ENCODE results near the gene DUSP2.

Gene DUSP2

DNA sequence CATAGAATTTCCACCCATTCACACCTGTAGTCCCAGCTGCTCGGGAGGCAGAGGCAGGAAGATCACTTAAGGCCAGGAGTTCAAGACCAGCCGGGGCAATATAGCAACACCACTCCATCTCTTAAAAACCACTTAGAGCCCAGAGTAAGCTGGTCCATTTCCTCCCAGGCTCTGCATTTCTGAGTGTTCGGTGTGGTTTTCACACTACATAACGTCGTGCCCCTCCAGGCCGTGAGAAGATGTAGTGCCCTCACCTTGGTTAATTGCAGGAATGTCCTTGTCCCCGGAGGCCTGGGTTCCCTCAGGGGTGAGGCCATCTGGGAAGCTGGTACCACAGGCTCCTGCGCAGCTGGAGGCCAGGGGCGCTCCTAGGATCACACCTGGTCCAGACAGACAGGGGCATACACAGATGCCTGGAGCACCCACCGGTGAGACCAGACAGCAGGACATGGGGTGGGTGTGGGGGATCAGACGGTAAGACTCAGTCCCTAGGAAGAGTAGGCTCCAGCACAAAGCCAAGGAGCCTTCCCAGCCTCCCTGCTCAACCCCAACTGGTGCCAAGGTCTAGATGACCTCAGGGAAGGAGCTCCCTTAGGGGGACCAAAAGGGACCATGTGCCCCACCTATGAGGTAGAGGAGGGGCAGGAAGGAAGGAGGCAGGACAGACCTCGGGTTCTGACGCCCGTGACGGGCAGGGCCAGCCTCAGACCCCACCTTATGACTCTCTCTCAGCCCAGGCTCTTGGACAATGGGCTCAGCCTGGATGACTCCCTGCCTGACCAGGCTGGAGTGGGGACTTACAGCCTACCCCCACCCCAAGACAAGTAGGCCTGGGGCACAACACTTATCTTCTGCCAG, 7.7 kb downstream of the DUSP2 start:
- no peaks in the 10 kb centered on the region for H3K9me3 Mint-ChIP-seq
- H3K27ac Mint-ChIP-seq, result no peak overlapping the region

DNA sequence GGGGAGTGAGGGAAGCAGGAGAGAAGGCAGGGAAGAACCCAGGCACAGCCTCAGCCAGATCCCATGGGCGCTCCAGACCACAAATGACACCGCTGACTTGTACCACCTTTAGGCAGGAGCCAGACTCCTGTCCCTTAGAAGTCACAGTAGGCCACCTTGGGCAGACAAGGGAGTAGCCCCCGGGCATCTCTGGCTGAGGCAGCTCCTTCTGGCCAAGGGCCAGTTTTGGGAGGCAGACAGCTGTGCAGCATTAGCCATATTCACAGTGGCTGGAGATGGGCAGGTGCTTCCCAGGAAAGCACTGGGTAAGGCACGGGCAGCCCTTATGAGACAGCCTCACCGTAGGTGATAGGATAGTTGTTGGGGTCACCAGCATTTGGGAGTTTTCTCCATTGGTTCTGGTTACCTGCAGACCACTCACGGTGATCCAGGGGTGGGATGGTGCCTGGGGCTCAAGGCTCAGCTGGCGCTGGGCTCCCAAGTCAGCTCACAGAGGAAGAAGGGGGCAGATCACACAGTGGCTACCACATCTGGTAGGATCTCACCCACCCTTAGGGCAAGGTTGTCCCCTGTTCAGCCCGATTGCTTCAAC, 9.0 kb downstream of the DUSP2 start:
- H3K9me3 Mint-ChIP-seq, result no peaks in the 10 kb centered on the region
- intact Hi-C loops (cut with micrococcal nuclease), result no loop called here
- H3K27me3 Mint-ChIP-seq, result peaks cover 21% of the 10 kb centered on the region
- no peaks in the 10 kb centered on the region for H3K36me3 Mint-ChIP-seq (ENCODE audit: low read depth)
- peaks cover 9% of the 10 kb centered on the region for H3K4me1 Mint-ChIP-seq (ENCODE audit: low read depth)
- no peak overlapping the region for H3K4me3 Mint-ChIP-seq
- peak overlapping the region; percentile 28 for H3K27ac Mint-ChIP-seq

More for the DNA sequence above, 7.7 kb downstream of the DUSP2 start:
- Mint-ChIP-seq H3K4me1 (ENCODE audit: low read depth) (peaks cover 15% of the 10 kb centered on the region), H3K36me3 (ENCODE audit: low read depth) (no peaks in the 10 kb centered on the region), H3K27me3 (peaks cover 17% of the 10 kb centered on the region), H3K4me3 (no peak overlapping the region)
- intact Hi-C loops (cut with micrococcal nuclease), result loop anchor here (2.0 kb wide), 1 partner anchor 129 kb away; the partner anchor contains the start of gene CIAO1

DNA sequence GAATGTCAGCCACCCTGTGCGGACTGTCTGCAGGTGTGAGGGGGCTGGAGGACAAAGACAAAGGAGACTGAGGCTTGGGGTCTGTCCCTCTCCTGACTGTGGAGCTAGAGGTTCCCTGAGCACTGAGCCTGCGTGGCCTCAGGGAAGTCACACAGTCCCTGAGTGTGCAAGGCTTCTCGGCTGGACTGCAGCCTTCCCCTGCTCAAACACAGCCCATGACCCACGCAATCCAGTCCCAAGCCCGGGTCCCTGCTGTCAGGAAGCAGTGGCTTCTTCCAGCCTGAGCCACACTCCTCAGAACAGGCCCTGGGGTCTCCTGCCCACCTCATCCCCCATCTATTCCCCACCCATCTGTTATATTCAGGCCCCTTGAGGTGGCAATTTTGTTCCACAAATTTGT, 9.6 kb downstream of the DUSP2 start:
- H3K36me3 Mint-ChIP-seq (ENCODE audit: low read depth), result no peaks in the 10 kb centered on the region
- H3K4me3 Mint-ChIP-seq, result no peak overlapping the region

DNA sequence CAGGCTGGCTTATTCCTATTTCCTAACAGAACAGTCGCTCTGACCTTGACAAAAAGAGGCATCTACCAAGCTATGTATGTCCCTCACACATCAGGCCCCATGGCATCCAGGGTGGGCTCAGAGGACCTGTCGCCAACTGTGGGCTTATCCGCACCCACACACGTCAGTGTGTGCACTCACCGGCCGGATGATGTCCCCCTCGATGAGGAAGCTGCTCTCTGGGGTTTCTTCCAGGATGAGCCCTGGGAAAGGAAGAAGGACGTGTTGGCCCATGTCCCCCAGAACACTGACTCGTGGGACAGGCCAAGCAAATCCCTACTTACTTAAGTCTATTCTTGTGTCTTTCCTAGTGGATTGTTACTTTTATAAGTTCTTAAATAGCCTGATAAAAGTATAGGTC, 10.1 kb downstream of the DUSP2 start:
- Mint-ChIP-seq H3K36me3 (ENCODE audit: low read depth) (no peaks in the 10 kb centered on the region), H3K4me3 (no peak overlapping the region), H3K4me1 (ENCODE audit: low read depth) (peaks cover 9% of the 10 kb centered on the region), H3K27ac (no peak overlapping the region), H3K9me3 (no peaks in the 10 kb centered on the region), H3K27me3 (peaks cover 21% of the 10 kb centered on the region)
- intact Hi-C loops (cut with micrococcal nuclease), result no loop called here

More for the DNA sequence above, 9.6 kb downstream of the DUSP2 start:
- peaks cover 21% of the 10 kb centered on the region for H3K27me3 Mint-ChIP-seq
- peaks cover 9% of the 10 kb centered on the region for H3K4me1 Mint-ChIP-seq (ENCODE audit: low read depth)
- peak overlapping the region; percentile 28 for H3K27ac Mint-ChIP-seq
- intact Hi-C loops (cut with micrococcal nuclease), result no loop called here
- no peaks in the 10 kb centered on the region for H3K9me3 Mint-ChIP-seq

DNA sequence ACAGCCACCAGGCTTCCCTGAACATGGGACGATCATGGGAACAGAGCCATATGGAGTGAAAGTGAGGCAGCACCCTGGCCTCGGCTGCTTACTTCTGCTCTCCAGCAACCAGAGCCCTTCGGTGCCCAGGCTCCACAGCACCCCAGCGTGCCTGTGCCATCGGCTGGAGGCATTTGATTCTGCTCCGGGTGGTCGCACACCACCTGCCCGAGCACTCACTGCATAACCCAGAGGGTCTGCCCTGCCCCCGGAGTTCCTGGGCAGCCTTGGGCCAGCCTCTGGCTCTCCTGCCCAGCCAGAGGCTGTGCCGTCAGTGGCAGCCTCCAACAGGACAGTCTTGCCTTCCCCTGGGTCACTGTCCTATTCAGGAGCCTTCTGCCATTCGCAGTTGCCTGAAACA, 10.8 kb downstream of the DUSP2 start:
- Mint-ChIP-seq H3K27me3 (peaks cover 23% of the 10 kb centered on the region), H3K27ac (no peak overlapping the region), H3K4me3 (no peak overlapping the region), H3K36me3 (ENCODE audit: low read depth) (no peaks in the 10 kb centered on the region), H3K4me1 (ENCODE audit: low read depth) (peaks cover 9% of the 10 kb centered on the region), H3K9me3 (no peaks in the 10 kb centered on the region)
- intact Hi-C loops (cut with micrococcal nuclease), result no loop called here

DNA sequence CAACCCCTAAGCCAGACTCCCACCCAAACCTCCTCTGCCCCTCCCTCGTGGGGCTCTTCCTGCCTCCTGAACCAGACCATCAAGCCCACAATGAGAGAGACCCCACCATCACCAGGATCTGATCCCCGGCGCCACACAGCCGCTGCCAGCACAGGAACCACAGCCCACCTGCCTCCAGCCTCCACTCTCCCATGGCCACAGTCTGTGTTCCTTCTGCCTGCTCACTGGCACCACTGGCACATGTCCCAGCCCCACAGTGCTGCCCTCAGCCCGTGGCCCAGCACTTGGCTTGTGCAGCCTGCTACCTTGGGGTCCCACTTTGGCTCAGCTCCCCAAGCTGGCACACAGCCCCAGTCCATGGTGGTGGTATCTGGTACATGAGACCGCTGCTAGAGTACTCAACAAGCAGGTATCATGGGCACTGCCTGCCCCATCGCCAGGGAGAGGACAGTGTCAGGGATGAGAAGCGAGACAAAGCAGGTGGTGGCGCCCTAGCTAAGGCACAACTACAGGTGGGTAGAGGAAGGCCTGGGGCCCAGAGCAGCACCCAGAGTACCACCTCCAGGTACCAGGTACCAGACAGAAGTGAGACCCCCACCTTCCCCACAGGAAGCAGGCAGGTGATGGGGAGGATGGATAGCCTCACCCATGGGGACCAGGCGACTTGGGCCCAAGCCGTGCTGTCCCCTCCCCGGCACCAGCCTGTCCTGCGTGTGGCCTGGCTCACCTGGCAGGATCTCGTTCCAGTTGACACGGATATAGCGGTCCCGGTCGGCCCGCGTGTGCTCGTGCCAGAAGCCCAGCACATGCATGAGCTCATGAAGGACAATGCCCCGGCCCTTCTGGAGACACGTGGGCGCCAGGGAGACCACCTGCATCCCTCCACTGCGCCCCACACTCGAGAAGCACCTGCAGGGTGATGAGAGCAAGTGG, 13.2 kb downstream of the DUSP2 start:
- Mint-ChIP-seq H3K4me3 (no peak overlapping the region), H3K36me3 (ENCODE audit: low read depth) (no peaks in the 10 kb centered on the region), H3K27me3 (peaks cover 18% of the 10 kb centered on the region), H3K9me3 (no peaks in the 10 kb centered on the region), H3K4me1 (ENCODE audit: low read depth) (no peaks in the 10 kb centered on the region), H3K27ac (no peak overlapping the region)
- intact Hi-C loops (cut with micrococcal nuclease), result no loop called here

DNA sequence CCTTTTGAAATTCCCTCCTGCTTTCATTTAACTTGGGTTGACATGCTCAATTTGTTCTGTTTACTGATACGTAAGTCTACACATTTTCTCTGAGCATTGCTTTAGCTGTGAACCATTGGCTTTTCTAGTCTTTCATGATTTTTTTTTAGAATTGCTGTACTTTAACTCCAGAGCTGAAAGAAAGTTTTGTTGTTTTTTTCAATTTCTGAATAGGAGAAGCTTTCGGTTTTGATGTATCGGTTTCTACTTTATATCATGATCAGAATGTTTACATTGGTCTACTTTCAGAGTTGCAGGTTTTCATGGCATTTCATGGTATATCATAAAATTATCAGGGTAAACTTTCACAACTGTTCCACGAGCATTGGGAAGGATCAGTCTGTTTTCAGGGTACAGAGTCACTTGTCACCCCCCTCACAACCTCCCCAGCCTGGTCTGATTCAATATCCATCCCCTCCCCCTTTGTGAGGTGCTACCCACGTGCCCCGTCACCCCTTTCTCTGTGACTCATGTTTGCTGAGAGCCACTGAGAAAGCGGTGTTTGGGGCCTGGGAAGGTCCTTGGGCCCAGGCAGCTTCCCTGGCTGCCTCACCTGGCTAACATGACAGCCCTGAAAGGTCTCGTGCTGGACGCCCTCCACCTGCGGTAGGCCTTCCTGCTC, 14.0 kb downstream of the DUSP2 start:
- no peaks in the 10 kb centered on the region for H3K4me1 Mint-ChIP-seq (ENCODE audit: low read depth)
- intact Hi-C loops (cut with micrococcal nuclease), result no loop called here
- H3K27ac Mint-ChIP-seq, result no peak overlapping the region
- H3K4me3 Mint-ChIP-seq, result no peak overlapping the region
- no peaks in the 10 kb centered on the region for H3K9me3 Mint-ChIP-seq
- H3K36me3 Mint-ChIP-seq (ENCODE audit: low read depth), result no peaks in the 10 kb centered on the region
- peaks cover 18% of the 10 kb centered on the region for H3K27me3 Mint-ChIP-seq

DNA sequence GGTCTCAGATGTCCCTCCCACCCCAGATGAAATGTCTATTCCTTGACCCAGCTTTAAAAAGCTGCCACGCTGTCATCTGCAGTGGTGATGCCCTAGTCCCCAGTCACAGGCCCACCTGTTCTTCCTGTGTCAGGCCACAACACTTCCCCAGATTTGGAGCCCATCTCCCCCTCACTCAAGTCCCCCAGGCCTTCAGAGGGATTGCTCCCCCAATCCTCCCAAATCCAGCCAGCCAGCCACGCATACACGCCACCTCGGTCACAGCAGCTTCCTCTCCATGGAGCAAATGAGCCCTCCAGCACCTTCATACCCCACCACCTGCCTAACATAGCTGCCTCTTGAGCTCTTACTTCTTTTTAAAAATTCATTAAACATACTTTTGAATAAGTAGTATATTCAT, 14.8 kb downstream of the DUSP2 start:
- Mint-ChIP-seq H3K4me1 (ENCODE audit: low read depth) (peaks cover under 1% of the 10 kb centered on the region), H3K9me3 (no peaks in the 10 kb centered on the region), H3K27ac (no peak overlapping the region), H3K4me3 (no peak overlapping the region), H3K27me3 (peaks cover 14% of the 10 kb centered on the region), H3K36me3 (ENCODE audit: low read depth) (no peaks in the 10 kb centered on the region)
- intact Hi-C loops (cut with micrococcal nuclease), result no loop called here

DNA sequence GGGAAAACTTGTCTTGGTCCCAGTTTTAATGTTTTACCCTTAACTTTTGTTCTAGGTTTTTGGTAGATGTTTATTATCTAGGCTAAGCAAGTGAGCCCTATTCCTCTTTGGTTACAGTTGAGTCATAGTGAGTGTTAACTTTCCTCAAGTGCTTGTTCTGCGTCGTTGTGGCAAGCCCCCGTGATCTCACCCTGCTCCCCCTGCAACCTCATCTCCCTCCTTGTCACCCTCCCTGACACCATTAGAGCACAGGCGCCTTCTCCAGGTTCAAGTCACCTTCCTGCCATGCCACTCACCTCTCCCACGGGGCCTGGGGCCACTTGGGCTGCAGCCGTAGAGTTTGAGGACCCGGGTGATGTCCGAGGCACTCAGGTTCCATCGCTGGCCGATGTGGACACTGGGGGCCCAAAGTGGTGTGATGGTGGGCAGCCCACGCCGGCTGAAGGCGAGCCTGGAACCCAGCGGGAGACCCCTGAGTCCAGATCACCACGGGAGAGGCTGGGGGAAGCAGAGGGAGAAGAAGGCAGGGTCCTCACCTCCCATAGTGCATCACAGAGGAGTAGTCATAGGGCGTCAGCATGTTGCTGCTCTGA, 15.6 kb downstream of the DUSP2 start:
- Mint-ChIP-seq H3K36me3 (ENCODE audit: low read depth) (no peaks in the 10 kb centered on the region), H3K4me3 (no peak overlapping the region), H3K27ac (no peak overlapping the region)

DNA sequence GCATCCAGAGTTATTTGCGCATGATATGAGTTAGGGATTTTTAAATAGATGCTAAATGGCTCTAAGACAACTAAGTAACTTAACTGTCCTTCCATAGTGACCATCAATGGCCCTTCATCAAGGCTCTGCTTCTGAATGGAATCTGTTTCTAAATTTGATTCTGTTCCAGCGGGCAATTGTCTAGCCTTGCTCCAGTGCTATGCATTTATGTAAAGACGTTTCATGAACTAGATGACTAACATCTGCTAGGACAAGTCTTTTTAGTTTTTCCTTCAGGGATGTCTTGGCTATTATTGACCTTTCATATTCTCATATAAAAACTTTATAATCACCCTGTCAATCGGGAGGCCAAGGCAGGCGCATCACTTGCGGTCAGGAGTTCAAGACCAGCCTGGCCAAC, 16.8 kb downstream of the DUSP2 start:
- peaks cover 19% of the 10 kb centered on the region for H3K27me3 Mint-ChIP-seq
- no peak overlapping the region for H3K27ac Mint-ChIP-seq
- intact Hi-C loops (cut with micrococcal nuclease), result no loop called here
- no peaks in the 10 kb centered on the region for H3K9me3 Mint-ChIP-seq
- H3K36me3 Mint-ChIP-seq (ENCODE audit: low read depth), result no peaks in the 10 kb centered on the region
- H3K4me3 Mint-ChIP-seq, result no peak overlapping the region
- peaks cover 21% of the 10 kb centered on the region for H3K4me1 Mint-ChIP-seq (ENCODE audit: low read depth)

More for the DNA sequence above, 15.6 kb downstream of the DUSP2 start:
- intact Hi-C loops (cut with micrococcal nuclease), result no loop called here
- H3K27me3 Mint-ChIP-seq, result peaks cover 18% of the 10 kb centered on the region
- peaks cover 9% of the 10 kb centered on the region for H3K4me1 Mint-ChIP-seq (ENCODE audit: low read depth)
- no peaks in the 10 kb centered on the region for H3K9me3 Mint-ChIP-seq

DNA sequence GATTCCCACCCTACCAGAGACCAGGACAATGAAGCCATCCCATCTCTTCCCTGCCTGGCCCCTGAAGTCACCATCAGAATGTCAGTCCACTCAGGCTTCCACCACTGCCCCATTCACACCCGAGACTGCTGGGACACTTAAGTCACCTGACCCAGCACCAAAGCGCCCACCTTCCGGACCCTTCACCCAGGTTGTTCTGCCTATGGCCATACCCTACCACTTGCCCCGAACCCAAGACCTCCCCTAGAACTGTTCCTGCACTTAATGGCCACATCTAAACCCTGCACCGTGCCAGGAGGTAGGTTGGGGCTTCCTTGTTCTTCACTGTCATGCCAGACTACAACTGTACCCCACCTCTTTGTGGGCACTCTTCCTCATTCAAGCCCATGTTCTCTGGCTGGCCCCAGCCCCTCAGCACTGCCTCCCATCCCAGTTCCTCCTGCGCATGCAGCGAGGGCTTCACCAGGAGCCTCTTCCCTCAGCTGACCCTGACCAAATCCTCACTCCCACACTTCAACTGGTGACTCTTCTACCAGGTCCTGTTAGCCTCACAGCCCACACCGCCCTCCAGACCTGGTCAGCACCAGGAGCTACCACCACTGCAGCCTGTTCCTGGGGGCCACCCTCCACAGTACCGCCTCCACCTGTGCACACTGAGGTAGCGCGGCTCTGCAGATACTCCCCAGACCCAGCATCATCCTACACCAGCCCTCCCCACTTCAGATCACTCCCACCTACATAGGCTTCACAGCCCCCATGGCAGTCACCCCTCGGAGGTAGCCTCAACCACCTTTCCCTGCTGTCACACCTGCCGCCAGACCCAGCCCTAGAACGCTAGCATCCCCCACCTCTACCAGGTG, 20.6 kb downstream of the DUSP2 start:
- no peak overlapping the region for H3K27ac Mint-ChIP-seq
- intact Hi-C loops (cut with micrococcal nuclease), result no loop called here
- peaks cover 37% of the 10 kb centered on the region for H3K27me3 Mint-ChIP-seq
- no peaks in the 10 kb centered on the region for H3K9me3 Mint-ChIP-seq
- no peaks in the 10 kb centered on the region for H3K36me3 Mint-ChIP-seq (ENCODE audit: low read depth)
- H3K4me3 Mint-ChIP-seq, result no peak overlapping the region
- peaks cover 50% of the 10 kb centered on the region for H3K4me1 Mint-ChIP-seq (ENCODE audit: low read depth)

DNA sequence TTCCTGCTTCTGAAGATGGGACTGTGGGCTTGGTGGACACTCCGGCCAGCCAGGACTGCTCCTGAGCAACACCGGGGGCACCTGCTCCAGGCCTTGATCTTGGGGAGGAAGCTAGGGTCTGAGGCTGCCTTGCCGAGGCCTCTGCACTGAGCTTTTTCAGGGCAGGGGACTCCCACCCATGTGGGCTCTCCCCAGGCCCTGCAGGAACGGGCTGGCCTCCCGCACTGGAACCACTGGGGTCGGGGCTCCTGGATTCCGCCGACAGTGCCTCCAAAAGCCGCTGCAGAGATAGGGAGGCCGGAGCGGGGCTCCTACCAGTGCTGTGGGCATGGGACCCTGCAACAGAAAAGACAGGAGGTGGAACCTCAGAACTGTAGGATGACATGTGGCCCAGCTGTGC, 21.3 kb downstream of the DUSP2 start:
- Mint-ChIP-seq H3K4me1 (ENCODE audit: low read depth) (peaks cover 57% of the 10 kb centered on the region), H3K27ac (no peak overlapping the region), H3K36me3 (ENCODE audit: low read depth) (no peaks in the 10 kb centered on the region), H3K4me3 (no peak overlapping the region), H3K27me3 (peaks cover 43% of the 10 kb centered on the region), H3K9me3 (no peaks in the 10 kb centered on the region)
- intact Hi-C loops (cut with micrococcal nuclease), result no loop called here

Data from dendritic cell treated with granulocyte-macrophage colony-stimulating factor and Interleukin-4, amounts not matched to agents 40 ng/mL and 50 ng/mL, for 4 days (primary cell).